H1 (cell line): ENCODE measurements around the gene LRP8. TPM values are rescaled to one million over a fixed set of nuclear protein-coding genes. Genes with fewer than 3 reads are reported as not detected.
A peak's percentile ranks its signal among the peaks of the same experiment; 100 is the strongest.

Experiments used
- CTCF ChIA-PET: fragments of 300-600 bp; sonication (Branson Sonifier 250); formaldehyde crosslinking; loops from one replicate; lab custom pipeline; 2021; ENCODE audit not compliant: partially characterized antibody; lab: Charles Lee
- POLR2A ChIA-PET: fragments of 300-600 bp; sonication (Branson Sonifier 250); formaldehyde crosslinking; loops from one replicate; lab custom pipeline; 2021; ENCODE audit warnings: inconsistent platforms; ENCODE audit not compliant: partially characterized antibody; lab: Charles Lee
- DNase-seq, 2 experiments: peaks; one replicate each; pipeline versions ENCODE4 v3.0.0 to v3.0.0-alpha.2; 2010 to 2022; ENCODE audit warnings: low spot score in 2 of 2, low read depth in 1 of 2, mixed read lengths in 1 of 2
- FAIRE-seq: peaks from 2 replicates; lab custom pipeline; 2011; peaks lifted over from hg19 to GRCh38; lab: Jason Lieb, UNC
- H2AFZ ChIP-seq: 2 replicates; pipeline ENCODE4 v1.8.1; 2012; ENCODE audit warnings: low read length, inconsistent platforms
- H2AK5ac ChIP-seq: 2 replicates; pipeline ENCODE4 v1.6.1; 2013; ENCODE audit warnings: low read depth, low read length
- H2BK120ac ChIP-seq: replicated peaks from 2 replicates; pipeline ENCODE3; 2013; ENCODE audit warnings: low read depth, low read length, inconsistent platforms
- H2BK12ac ChIP-seq: 2 replicates; pipeline ENCODE4 v1.6.1; 2013; ENCODE audit warnings: low read depth, low read length
- H2BK15ac ChIP-seq: 2 replicates; pipeline ENCODE4 v1.6.1; 2013; ENCODE audit warnings: low read length
- H2BK20ac ChIP-seq: 2 replicates; pipeline ENCODE4 v1.6.1; 2013; ENCODE audit warnings: low read length
- H2BK5ac ChIP-seq: 2 replicates; pipeline ENCODE4 v1.6.1; 2013; ENCODE audit warnings: low read depth, low read length
- H3K14ac ChIP-seq: 2 replicates; pipeline ENCODE4 v1.6.1; 2013; ENCODE audit warnings: inconsistent platforms; ENCODE audit not compliant: insufficient read length
- H3K18ac ChIP-seq: 2 replicates; pipeline ENCODE4 v1.6.1; 2013; ENCODE audit warnings: low read length; ENCODE audit errors: extremely low read depth
- H3K23ac ChIP-seq: 2 replicates; pipeline ENCODE4 v1.6.1; 2013; ENCODE audit warnings: inconsistent platforms; ENCODE audit not compliant: insufficient read length
- H3K23me2 ChIP-seq: 2 replicates; pipeline ENCODE4 v1.6.1; 2013; ENCODE audit warnings: low read depth, low read length
- H3K27ac ChIP-seq: 2 replicates; pipeline ENCODE4 v1.6.1; 2011; ENCODE audit warnings: low read depth, low read length, inconsistent platforms
- H3K27me3 ChIP-seq, 4 experiments: replicated peaks in 1 of 4; 1 replicate in 1 of 4; 2 replicates in 3 of 4; pipeline versions ENCODE4 v1.6.1 to v1.8.1; 2011 to 2013; ENCODE audit warnings: low read length in 3 of 4, mild to moderate bottlenecking in 3 of 4, inconsistent platforms in 2 of 4, mixed read lengths in 2 of 4, moderate library complexity in 1 of 4; ENCODE audit not compliant: control insufficient read depth in 3 of 4, insufficient read depth in 3 of 4; ENCODE audit errors: extremely low read depth in 1 of 4
- H3K36me3 ChIP-seq, 4 experiments: 2 replicates each; pipeline versions ENCODE4 v1.6.1 to v1.8.1; 2011 to 2013; ENCODE audit warnings: mild to moderate bottlenecking in 4 of 4, low read length in 3 of 4, moderate library complexity in 2 of 4, control low read depth in 1 of 4, inconsistent platforms in 1 of 4; ENCODE audit not compliant: insufficient read depth in 4 of 4, control insufficient read depth in 2 of 4
- H3K4ac ChIP-seq: replicated peaks from 2 replicates; pipeline ENCODE3; 2013; ENCODE audit warnings: low read length, low read depth, mixed read lengths, inconsistent platforms; ENCODE audit not compliant: insufficient read length
- H3K4me1 ChIP-seq, 4 experiments: replicated peaks in 1 of 4; 1 replicate in 1 of 4; 2 replicates in 3 of 4; pipeline versions ENCODE4 v1.6.1 to v1.8.1; 2011 to 2013; ENCODE audit warnings: low read length in 3 of 4, inconsistent platforms in 2 of 4, mixed read lengths in 1 of 4; ENCODE audit not compliant: insufficient read depth in 4 of 4, control insufficient read depth in 3 of 4
- H3K4me2 ChIP-seq, 2 experiments: 2 replicates each; pipeline versions ENCODE4 v1.6.1 to v1.8.1; 2011 to 2013; ENCODE audit warnings: low read depth in 2 of 2, low read length in 2 of 2, control low read depth in 1 of 2, inconsistent platforms in 1 of 2, mild to moderate bottlenecking in 1 of 2; ENCODE audit not compliant: insufficient read depth in 1 of 2
- H3K4me3 ChIP-seq, 4 experiments: fragments of 200-600, 300-600 bp in 1 of 4; sonication (generic), shearing (Covaris generic), sonication (Bioruptor Twin) in 1 of 4; 2 replicates each; pipeline versions ENCODE4 v1.5.1 to v1.8.1; 2011 to 2016; ENCODE audit warnings: low read length in 4 of 4, low read depth in 3 of 4, control low read depth in 2 of 4, inconsistent platforms in 2 of 4, mild to moderate bottlenecking in 2 of 4, mixed read lengths in 1 of 4, moderate library complexity in 1 of 4; ENCODE audit not compliant: insufficient read depth in 2 of 4; ENCODE audit errors: extremely low read depth in 1 of 4
- H3K56ac ChIP-seq: replicated peaks from 2 replicates; pipeline ENCODE3; 2013; ENCODE audit warnings: low read depth, mild to moderate bottlenecking, mixed read lengths, low read length, inconsistent platforms; ENCODE audit not compliant: insufficient read length
- H3K79me1 ChIP-seq: 2 replicates; pipeline ENCODE4 v1.6.1; 2013; ENCODE audit warnings: low read depth, low read length, control low read depth
- H3K79me2 ChIP-seq, 2 experiments: 2 replicates each; pipeline versions ENCODE4 v1.6.1 to v1.8.1; 2012 to 2013; ENCODE audit warnings: low read length in 2 of 2, mild to moderate bottlenecking in 2 of 2, inconsistent platforms in 1 of 2; ENCODE audit not compliant: insufficient read depth in 2 of 2, control insufficient read depth in 1 of 2
- H3K9ac ChIP-seq, 4 experiments: replicated peaks in 1 of 4; 1 replicate in 1 of 4; 2 replicates in 3 of 4; pipeline versions ENCODE4 v1.6.1 to v1.8.1; 2011 to 2013; ENCODE audit warnings: low read depth in 3 of 4, low read length in 3 of 4, control low read depth in 2 of 4, mild to moderate bottlenecking in 2 of 4, moderate library complexity in 2 of 4, inconsistent platforms in 1 of 4; ENCODE audit errors: extremely low read depth in 1 of 4
- H3K9me3 ChIP-seq, 2 experiments: 2 replicates each; pipeline versions ENCODE4 v1.6.1 to v1.8.1; 2012 to 2013; ENCODE audit warnings: mild to moderate bottlenecking in 2 of 2, moderate library complexity in 2 of 2, control low read depth in 1 of 2, inconsistent platforms in 1 of 2, low read depth in 1 of 2, low read length in 1 of 2, mixed read lengths in 1 of 2; ENCODE audit not compliant: insufficient read depth in 2 of 2
- H4K20me1 ChIP-seq, 2 experiments: replicated peaks in 1 of 2; 2 replicates each; pipeline versions ENCODE3 to v1.8.1; 2011 to 2013; ENCODE audit warnings: inconsistent platforms in 2 of 2, low read length in 2 of 2, mild to moderate bottlenecking in 1 of 2; ENCODE audit not compliant: insufficient read depth in 2 of 2, control insufficient read depth in 1 of 2
- H4K5ac ChIP-seq: 2 replicates; pipeline ENCODE4 v1.6.1; 2013; ENCODE audit warnings: low read length, low read depth, mixed read lengths, inconsistent platforms; ENCODE audit not compliant: insufficient read length
- H4K8ac ChIP-seq: 2 replicates; pipeline ENCODE4 v1.8.0; 2013; ENCODE audit warnings: mild to moderate bottlenecking, moderate library complexity, low read length, inconsistent platforms; ENCODE audit not compliant: insufficient read depth; ENCODE audit errors: extremely low read depth
- H4K91ac ChIP-seq: replicated peaks from 2 replicates; pipeline ENCODE3; 2013; ENCODE audit warnings: low read length, mixed read lengths, inconsistent platforms; ENCODE audit not compliant: insufficient read length
- CBX8 ChIP-seq: fragments of 300-800, 300-1000 bp; sonication (generic); IDR thresholded peaks from 2 replicates; pipeline ENCODE4 v1.7.1; 2016; ENCODE audit warnings: low read depth, low read length, borderline replicate concordance
- JUN ChIP-seq: IDR thresholded peaks from 2 replicates; pipeline ENCODE4 v1.6.1; 2011; ENCODE audit warnings: low read depth, mild to moderate bottlenecking, improper control_type of control experiment, low read length
- POLR2A ChIP-seq, 2 experiments: IDR thresholded peaks; 1 replicate in 1 of 2; 2 replicates in 1 of 2; pipeline ENCODE4 v1.6.1; 2011; ENCODE audit warnings: low read depth in 2 of 2, low read length in 2 of 2, mild to moderate bottlenecking in 2 of 2; ENCODE audit errors: control extremely low read depth in 1 of 2
- SIX5 ChIP-seq: IDR thresholded peaks from 2 replicates; pipeline ENCODE4 v1.6.1; 2011; ENCODE audit warnings: mild to moderate bottlenecking, low read depth, low read length
- SP2 ChIP-seq: IDR thresholded peaks from 2 replicates; pipeline ENCODE4 v1.6.1; 2012; ENCODE audit warnings: mild to moderate bottlenecking, low read length, inconsistent platforms
- WGBS, 2 experiments: shearing (Covaris generic) in 1 of 2; methylation state at CpG; one replicate each; pipeline versions ENCODE4 v1.1.6 to v1.1.7; 2013 to 2015; ENCODE audit warnings: low lambda C conversion rate in 2 of 2, mixed read lengths in 2 of 2, inconsistent platforms in 1 of 2, low coverage in 1 of 2, missing lambda C conversion rate in 1 of 2; ENCODE audit not compliant: insufficient replicate concordance in 2 of 2, insufficient coverage in 1 of 2, insufficient read length in 1 of 2; ENCODE audit errors: extremely low coverage in 1 of 2, missing lambda C conversion rate in 1 of 2; 5-methylcytosine and 5-hydroxymethylcytosine counted together
- polyA plus RNA-seq, 7 experiments: library from polyadenylated mRNA; depleted of rRNA in 3 of 7; stranded (reverse) in 5 of 7; unstranded in 2 of 7; fragments of >200 nt in 5 of 7; fragments of 200-250 nt in 2 of 7; gene quantifications; 1 replicate in 5 of 7; 2 replicates in 1 of 7; 4 replicates in 1 of 7; pipeline versions ENCODE4 v1.2.1 to v1.2.3, GENCODE V29; 2011 to 2013; ENCODE audit warnings: missing spikeins in 2 of 7, mixed read lengths in 2 of 7
- total RNA-seq: library from RNA; stranded (reverse); fragmentation: NEBNext Ultra II Directional; extraction: Animal tissue kit (Norgen Biotek cat#: 25700); gene quantifications from 2 replicates; pipeline ENCODE4 v1.2.1, GENCODE V29; 2021
- TF ChIP-seq, protein P1 (sequence below): IDR thresholded peaks from 2 replicates; pipeline ENCODE4 v1.6.1; 2011; ENCODE audit warnings: low read length, improper control_type of control experiment

The LRP8 gene
- total and polyA plus RNA-seq, 2 of the 8 experiments (the other 6 are each of a cell fraction or from before 2014, with no cell fraction given), result 63.2 to 66.4 TPM

DNA sequence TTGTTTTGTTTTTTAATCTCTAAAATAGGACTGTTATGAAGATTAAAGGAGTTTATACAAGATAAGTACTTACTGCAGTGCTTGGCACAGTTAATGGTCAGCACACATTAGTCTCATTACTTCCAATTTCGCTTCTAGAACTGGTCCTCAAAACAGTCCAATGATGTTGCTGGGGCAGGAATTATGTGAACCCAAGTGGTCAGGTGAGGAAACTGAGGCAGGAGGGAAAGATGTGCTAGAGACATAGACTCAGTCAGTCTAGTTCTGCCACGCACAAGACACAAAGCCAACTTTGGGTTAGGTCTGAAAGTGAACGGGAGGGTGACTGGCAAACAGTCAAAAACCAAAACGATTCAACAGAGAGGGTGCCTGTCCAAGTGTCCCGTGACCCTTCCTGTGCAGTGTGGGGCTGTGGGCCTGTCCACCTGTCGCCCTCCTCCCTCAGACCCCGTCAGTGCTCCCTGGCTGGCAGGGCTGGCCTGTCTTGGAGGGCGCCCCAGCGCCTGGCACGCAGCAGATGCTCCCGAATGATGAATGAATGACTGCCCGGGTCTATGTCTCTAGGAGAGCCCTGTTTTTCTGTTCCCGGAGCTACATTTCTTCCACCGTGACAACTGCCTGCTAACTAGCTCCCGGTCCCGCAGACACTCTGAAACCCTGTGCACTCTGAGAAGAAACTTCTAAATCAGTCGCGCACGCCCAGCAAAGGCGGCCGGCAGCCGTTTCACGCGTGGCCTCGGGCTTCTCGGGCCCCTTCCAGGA lies 2.4 kb downstream of the LRP8 start:
- Histone ChIP-seq H4K91ac (peak overlapping the region; percentile 80), H3K9ac (peak overlapping the region; percentile 6 to 47 (median 34); a peak in 6 of 7 replicates), H3K23me2 (peaks cover 16% of the 10 kb centered on the region), H3K27ac (peak overlapping the region; percentile 13; the same call in 1 of the 2 replicates), H2BK20ac (no peak overlapping the region), H3K9me3 (no peaks in the 10 kb centered on the region), H3K56ac (no peak overlapping the region), H2AK5ac (0 out of 2 replicates have a peak overlapping the region, but pooled peaks have one; percentile 7), H3K4ac (peak overlapping the region; percentile 11), H2BK5ac (peak overlapping the region; percentile 85), H3K18ac (peak overlapping the region; percentile 79; the same call in 1 of the 2 replicates), H2BK12ac (peak overlapping the region; percentile 13; the same call in 1 of the 2 replicates), H3K36me3 (peaks cover 19 to 44% (median 20%) of the 10 kb centered on the region in 4 experiments), H3K4me3 (peak overlapping the region; percentile 34 to 85 (median 40)), H4K8ac (peak overlapping the region; percentile 75; the same call in 1 of the 2 replicates), H3K23ac (no peak overlapping the region), H4K20me1 (peaks cover 15 to 28% of the 10 kb centered on the region in 2 experiments), H3K4me2 (peak overlapping the region; percentile 71 to 91), H3K79me2 (peaks cover 13 to 48% of the 10 kb centered on the region in 2 experiments), H2AFZ (no peak overlapping the region), H2BK120ac (no peak overlapping the region), H3K27me3 (no peaks in the 10 kb centered on the region), H3K79me1 (peaks cover 30% of the 10 kb centered on the region), H2BK15ac (no peak overlapping the region; the same call in 1 of the 2 replicates), H3K14ac (no peak overlapping the region), H4K5ac (peak overlapping the region; percentile 49), H3K4me1 (peaks cover 4 to 15% (median 9%) of the 10 kb centered on the region in 4 experiments)
- no peak for FAIRE-seq
- 43% methylated on average over 26 of the region's 26 CpGs; no CpG with 5 or more reads in 1 of the 2 experiments for WGBS, 2 experiments
- ChIA-PET CTCF (interaction anchor here (1.0 to 3.7 kb wide), 6 partner anchors 9 to 123 kb away, joined by 3 to 18 read pairs (median 4); no protein-coding TSS in a partner anchor), POLR2A (interaction anchor here (0.7 to 2.1 kb wide), 13 partner anchors 11 to 106 kb away, joined by 3 to 6 read pairs (median 4); partner anchors contain the start of gene MAGOH)
- TF ChIP-seq, protein P1, sequence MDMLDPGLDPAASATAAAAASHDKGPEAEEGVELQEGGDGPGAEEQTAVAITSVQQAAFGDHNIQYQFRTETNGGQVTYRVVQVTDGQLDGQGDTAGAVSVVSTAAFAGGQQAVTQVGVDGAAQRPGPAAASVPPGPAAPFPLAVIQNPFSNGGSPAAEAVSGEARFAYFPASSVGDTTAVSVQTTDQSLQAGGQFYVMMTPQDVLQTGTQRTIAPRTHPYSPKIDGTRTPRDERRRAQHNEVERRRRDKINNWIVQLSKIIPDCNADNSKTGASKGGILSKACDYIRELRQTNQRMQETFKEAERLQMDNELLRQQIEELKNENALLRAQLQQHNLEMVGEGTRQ, result no peak
- TF ChIP-seq SIX5, result no peak
- TF ChIP-seq CBX8, result no peak
- no peak for TF ChIP-seq SP2
- no peak for TF ChIP-seq JUN
- TF ChIP-seq POLR2A (IDR thresholded peaks at IDR 0.05; ENCODE audit: control extremely low read depth in 1 of 2, low read depth in 2 of 2, low read length in 2 of 2), result 0 out of 3 replicates have a peak, but pooled peaks of 1 of the 2 experiments have one; percentile 9
- DNase-seq, result no peak
